GM18526 (cell line): ENCODE data around the gene PRMT6.

Source experiments
- POLR2A ChIP-seq: IDR thresholded peaks from 3 replicates; pipeline ENCODE4 v1.6.1; 2011; ENCODE audit not compliant: insufficient read length; ENCODE audit errors: extremely low read depth

The PRMT6 gene

DNA sequence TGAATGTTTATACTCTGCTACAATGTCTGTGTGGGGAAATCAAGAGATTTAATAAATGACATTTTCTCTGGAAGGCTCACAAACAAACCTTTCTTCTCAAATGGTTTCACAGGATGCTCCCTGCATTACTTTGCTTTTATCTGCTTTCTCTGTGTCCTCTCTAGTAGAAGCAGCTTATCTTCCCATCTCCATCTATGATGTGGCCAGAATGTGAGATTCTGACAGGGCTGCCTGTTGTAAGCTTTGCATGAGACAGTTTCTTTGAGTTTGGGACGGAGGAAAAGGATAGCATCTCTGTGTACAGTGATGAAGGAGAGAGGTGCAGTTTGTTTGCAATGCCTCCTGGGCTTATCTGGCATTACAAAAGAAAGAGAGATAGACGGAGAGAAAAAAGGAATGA is 24.6 kb downstream of the PRMT6 start:
- TF ChIP-seq POLR2A: no peak

DNA sequence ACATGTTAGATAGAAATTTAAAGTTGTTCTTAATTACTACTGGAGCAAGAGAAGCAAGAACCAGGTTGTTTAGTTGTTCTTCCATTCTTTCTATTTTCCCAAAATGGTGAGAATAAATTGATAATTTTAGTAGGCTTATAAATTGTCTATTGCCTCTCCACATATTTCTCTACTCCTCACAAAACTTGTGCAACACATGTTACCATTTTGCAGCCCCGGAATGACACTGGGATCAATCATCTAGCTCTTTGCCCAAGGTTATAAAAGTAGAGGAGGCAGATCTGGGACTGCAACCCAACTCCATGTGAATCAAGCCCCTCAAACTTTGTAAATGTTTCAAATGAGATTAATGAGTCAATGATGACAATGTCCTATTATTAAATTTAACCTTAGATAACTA is 34.9 kb downstream of the PRMT6 start:
- no peak for TF ChIP-seq POLR2A

DNA sequence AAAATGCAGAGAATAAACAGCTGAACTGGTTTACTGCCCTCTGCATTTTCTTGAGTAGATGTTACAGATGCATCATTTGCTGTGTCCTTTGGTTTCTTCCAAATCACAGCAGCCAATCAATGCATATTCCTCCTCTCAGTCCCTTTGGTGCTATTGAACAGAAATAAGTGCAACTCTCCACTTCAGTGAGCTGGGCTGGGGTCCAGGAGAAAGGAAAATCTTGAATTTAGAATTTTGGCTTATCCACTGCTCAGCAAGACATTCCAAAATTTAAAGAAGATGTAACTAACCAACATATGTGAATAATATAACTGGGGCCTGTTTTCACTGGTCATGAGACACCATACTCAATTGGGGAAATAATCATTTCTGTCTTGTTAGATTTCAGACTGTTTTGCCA is 39.2 kb downstream of the PRMT6 start:
- TF ChIP-seq POLR2A: no peak

DNA sequence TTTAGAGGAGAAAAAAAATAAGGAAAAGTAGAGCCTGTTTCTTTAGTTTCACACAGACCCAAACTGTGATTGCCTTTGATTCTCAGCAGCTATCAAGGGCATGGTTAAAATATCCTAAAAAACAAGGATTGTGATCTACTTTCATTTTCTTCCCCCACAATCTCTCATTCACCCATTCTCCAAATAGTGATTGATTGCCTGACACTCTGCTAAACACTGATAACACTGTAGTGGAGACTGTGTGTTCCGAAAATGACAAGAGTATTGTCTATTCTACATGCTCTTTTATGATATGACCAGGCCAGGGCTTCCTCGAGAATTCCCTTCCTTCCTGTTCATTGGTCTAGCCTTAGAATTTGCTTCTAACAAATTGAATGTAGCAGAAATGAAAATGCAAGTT is 40.2 kb downstream of the PRMT6 start:
- TF ChIP-seq POLR2A: no peak

DNA sequence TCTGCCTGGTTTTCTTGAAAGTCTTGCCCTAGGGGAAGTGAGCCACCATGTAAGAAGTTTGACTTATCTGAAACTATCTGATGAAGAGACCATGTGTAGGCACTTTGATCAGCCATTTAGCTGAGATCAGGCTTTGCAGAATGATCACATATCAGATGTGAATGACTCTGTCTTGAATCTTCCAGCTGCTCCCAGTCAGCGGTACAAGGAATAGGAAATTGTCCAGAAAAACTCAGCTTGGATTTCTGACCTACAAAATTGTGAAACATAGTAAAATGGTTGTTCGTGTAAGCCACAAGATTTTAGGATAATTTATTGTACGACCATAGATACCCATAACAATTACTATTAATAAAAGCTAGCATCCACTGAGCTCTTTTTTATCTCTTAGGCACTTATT is 42.5 kb downstream of the PRMT6 start:
- TF ChIP-seq POLR2A: no peak

DNA sequence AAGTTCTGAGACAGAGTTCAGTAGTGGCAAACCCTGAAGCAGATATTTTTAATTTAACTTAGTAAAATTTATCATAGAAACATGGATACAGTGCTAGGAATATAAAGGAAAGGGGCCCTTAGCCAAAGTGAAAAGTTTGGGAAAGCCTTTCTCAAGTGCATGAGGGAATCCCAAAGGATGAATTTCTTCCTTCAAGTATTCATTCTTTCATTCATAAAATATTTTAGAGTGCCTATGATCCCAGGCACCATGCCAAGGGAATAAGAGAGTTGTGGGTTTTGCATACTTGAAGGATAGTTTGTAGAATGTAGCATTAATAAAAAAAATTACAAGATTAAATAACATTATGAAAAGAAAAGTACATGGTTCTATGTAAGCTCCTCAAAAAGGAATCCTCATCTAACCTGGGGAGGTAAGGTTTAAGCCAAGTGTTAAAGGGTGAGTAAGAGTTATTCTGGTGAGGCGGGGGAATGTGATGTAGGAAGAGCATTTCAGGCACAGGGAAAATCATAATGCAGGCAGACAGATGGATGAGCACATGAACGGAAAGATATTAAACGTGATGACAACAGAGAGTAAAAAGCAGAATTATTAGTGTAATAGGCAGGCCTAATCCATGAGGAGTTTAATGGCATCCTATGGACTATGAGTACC is 44.0 kb downstream of the PRMT6 start:
- TF ChIP-seq POLR2A: no peak

DNA sequence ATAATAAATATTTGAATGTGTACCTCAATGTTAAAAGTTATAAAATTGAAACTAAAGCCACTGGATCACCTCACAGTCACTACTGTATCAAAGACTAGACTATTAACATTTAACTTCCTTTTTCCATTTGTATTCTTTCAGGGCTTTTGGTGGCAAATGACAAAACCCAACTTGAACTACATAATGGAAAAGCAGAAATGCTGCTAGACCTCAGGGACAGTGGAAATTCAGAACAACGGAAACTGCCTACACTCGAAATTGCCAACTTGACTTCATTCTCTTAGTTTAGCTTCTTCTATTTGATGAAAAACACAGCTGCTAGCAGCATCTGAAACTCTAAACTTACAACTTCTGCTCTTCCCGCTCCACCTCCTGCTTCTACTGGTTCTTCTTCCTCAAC is 49.4 kb downstream of the PRMT6 start:
- TF ChIP-seq POLR2A: no peak
